CD14-positive monocyte (primary cell): ENCODE measurements around the gene BNC2. TPM values are rescaled to one million over a fixed set of nuclear protein-coding genes. Genes with fewer than 3 reads are reported as not detected.

Source experiments
- DNase-seq, 3 donors: peaks; one replicate each; pipeline ENCODE4 v3.0.0-alpha.2; 2011 to 2022
- H2AFZ ChIP-seq: 2 replicates; pipeline ENCODE4 v1.6.0; 2012; ENCODE audit warnings: mild to moderate bottlenecking, low read depth, low read length, inconsistent platforms; ENCODE audit not compliant: insufficient read depth, poor library complexity, severe bottlenecking
- H3K27ac ChIP-seq, 2 donors: 1 replicate in 1 of 2; 2 replicates in 1 of 2; pipeline ENCODE4 v1.5.1; 2012 to 2013; ENCODE audit warnings: low read length in 2 of 2, control low read depth in 1 of 2, inconsistent platforms in 1 of 2, low read depth in 1 of 2, mild to moderate bottlenecking in 1 of 2
- H3K27me3 ChIP-seq, 2 donors: one replicate each; pipeline versions ENCODE4 v1.6.0 to v1.6.1; 2011 to 2013; ENCODE audit warnings: low read length in 2 of 2; ENCODE audit not compliant: control insufficient read depth in 2 of 2, insufficient read depth in 2 of 2
- H3K36me3 ChIP-seq, 2 donors: replicated peaks in 1 of 2; 1 replicate in 1 of 2; 2 replicates in 1 of 2; pipeline versions ENCODE4 v1.5.1 to v1.6.1; 2012 to 2013; ENCODE audit warnings: low read length in 2 of 2, control low read depth in 1 of 2, inconsistent platforms in 1 of 2, mild to moderate bottlenecking in 1 of 2; ENCODE audit not compliant: insufficient read depth in 2 of 2, control insufficient read depth in 1 of 2
- H3K4me1 ChIP-seq, 2 donors: 1 replicate in 1 of 2; 2 replicates in 1 of 2; pipeline versions ENCODE4 v1.5.1 to v1.6.1; 2012 to 2013; ENCODE audit warnings: low read length in 2 of 2, control low read depth in 1 of 2, inconsistent platforms in 1 of 2, mild to moderate bottlenecking in 1 of 2, moderate library complexity in 1 of 2; ENCODE audit not compliant: insufficient read depth in 2 of 2, control insufficient read depth in 1 of 2
- H3K4me2 ChIP-seq: replicated peaks from 2 replicates; pipeline ENCODE3; 2012; ENCODE audit warnings: low read length, moderate library complexity, mild to moderate bottlenecking; ENCODE audit not compliant: poor library complexity, severe bottlenecking; ENCODE audit errors: extremely low read depth
- H3K4me3 ChIP-seq, 3 experiments: fragments of 200-600 bp in 1 of 3; sonication (generic) in 1 of 3; replicated peaks in 1 of 3; 1 replicate in 2 of 3; 2 replicates in 1 of 3; pipeline ENCODE4 v1.5.1; 2011 to 2013; ENCODE audit warnings: low read length in 3 of 3, mild to moderate bottlenecking in 3 of 3, control low read depth in 2 of 3, low read depth in 2 of 3, inconsistent platforms in 1 of 3, moderate library complexity in 1 of 3
- H3K79me2 ChIP-seq: 2 replicates; pipeline ENCODE4 v1.6.0; 2012; ENCODE audit warnings: mild to moderate bottlenecking, control low read depth, inconsistent platforms, low read length, moderate library complexity; ENCODE audit not compliant: insufficient read depth
- H3K9ac ChIP-seq: 2 replicates; pipeline ENCODE4 v1.6.0; 2017; ENCODE audit warnings: low read length, mild to moderate bottlenecking; ENCODE audit not compliant: insufficient read depth, poor library complexity, severe bottlenecking
- H3K9me3 ChIP-seq, 2 donors: replicated peaks in 1 of 2; 1 replicate in 1 of 2; 2 replicates in 1 of 2; pipeline versions ENCODE4 v1.5.1 to v1.6.1; 2012 to 2013; ENCODE audit warnings: low read length in 2 of 2, control low read depth in 1 of 2; ENCODE audit not compliant: control insufficient read depth in 1 of 2, insufficient read depth in 1 of 2
- H4K20me1 ChIP-seq: 2 replicates; pipeline ENCODE4 v1.6.0; 2012; ENCODE audit warnings: mild to moderate bottlenecking, low read length, control low read depth, moderate library complexity; ENCODE audit not compliant: insufficient read depth
- H3K27ac Mint-ChIP-seq, 7 donors: one replicate each; pipeline ENCODE4 v1.8.0; 2020; ENCODE audit warnings: mild to moderate bottlenecking in 7 of 7, mixed read lengths in 7 of 7, moderate library complexity in 6 of 7, inconsistent platforms in 2 of 7
- H3K27me3 Mint-ChIP-seq, 3 donors: one replicate each; pipeline ENCODE4 v1.8.0; 2021 to 2022; ENCODE audit warnings: low read depth in 3 of 3, mild to moderate bottlenecking in 3 of 3, mixed read lengths in 3 of 3, moderate library complexity in 3 of 3, inconsistent platforms in 1 of 3
- H3K36me3 Mint-ChIP-seq, 2 donors: one replicate each; pipeline ENCODE4 v1.8.0; 2020; ENCODE audit warnings: mixed read lengths in 2 of 2, inconsistent platforms in 1 of 2, mild to moderate bottlenecking in 1 of 2
- H3K4me1 Mint-ChIP-seq: one replicate; pipeline ENCODE4 v1.8.0; 2020; ENCODE audit warnings: mild to moderate bottlenecking, mixed read lengths
- H3K4me3 Mint-ChIP-seq, 2 donors: one replicate each; pipeline ENCODE4 v1.8.0; 2020; ENCODE audit warnings: mild to moderate bottlenecking in 2 of 2, mixed read lengths in 2 of 2, moderate library complexity in 1 of 2
- H3K9me3 Mint-ChIP-seq, 7 donors: one replicate each; pipeline ENCODE4 v1.8.0; 2020 to 2022; ENCODE audit warnings: mixed read lengths in 7 of 7, mild to moderate bottlenecking in 6 of 7, moderate library complexity in 6 of 7, inconsistent platforms in 2 of 7
- WGBS: methylation state at CpG from one replicate; pipeline ENCODE4 v1.1.5; 2013; ENCODE audit warnings: missing lambda C conversion rate; ENCODE audit not compliant: insufficient coverage; 5-methylcytosine and 5-hydroxymethylcytosine counted together
- intact Hi-C, 2 donors: fragments of 100-400 bp; cut with micrococcal nuclease; formaldehyde crosslinking; loops; one replicate each; pipeline versions ENCODE4 v1.15.0 to v1.15.1; 2023
- polyA plus RNA-seq, 3 donors: library from polyadenylated mRNA; depleted of rRNA in 1 of 3; unstranded in 2 of 3; stranded (reverse) in 1 of 3; fragments of 300-500 nt in 2 of 3; fragments of >200 nt in 1 of 3; fragmentation: Illumina TruSeq in 2 of 3; gene quantifications; 1 replicate in 2 of 3; 2 replicates in 1 of 3; pipeline ENCODE4 v1.2.3, GENCODE V29; 2012 to 2021
- TF ChIP-seq, protein P1 (sequence below): fragments of 200-600 bp; IDR thresholded peaks from one replicate; pipeline ENCODE4 v1.8.0; 2022; ENCODE audit warnings: antibody characterized with exemption, mild to moderate bottlenecking

BNC2 gene
- polyA plus RNA-seq, 3 donors, result 0.01 TPM; not detected in 2

DNA sequence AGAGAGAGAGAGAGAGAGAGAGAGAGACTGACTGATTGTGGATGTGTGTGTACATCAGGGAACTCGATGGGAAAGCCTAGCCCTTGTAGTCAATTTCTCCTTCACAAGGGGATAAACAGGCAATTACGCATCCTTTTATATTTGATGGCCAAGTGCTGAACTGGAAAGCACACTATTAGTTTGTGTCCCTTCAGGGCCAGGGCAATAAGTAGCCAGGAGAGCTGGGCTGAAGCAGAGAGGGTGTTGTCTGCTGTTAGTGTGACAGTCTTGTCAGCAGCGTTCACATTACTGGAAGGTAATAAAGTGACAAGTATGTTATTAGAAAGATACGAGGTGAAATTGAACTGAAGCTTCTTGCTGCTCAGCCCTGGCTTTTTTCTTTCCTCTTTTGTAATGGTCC, 457.7 kb downstream of the BNC2 start:
- H4K20me1 ChIP-seq, result no peaks in the 10 kb centered on the region
- Mint-ChIP-seq H3K4me3 (no peak overlapping the region), H3K4me1 (peaks cover 21% of the 10 kb centered on the region), H3K27ac (peak overlapping the region in 6 of 7 donors; percentile 34 to 83 (median 70)), H3K36me3 (no peaks in the 10 kb centered on the region), H3K27me3 (peaks cover 0 to 5% (median 3%) of the 10 kb centered on the region in 3 donors), H3K9me3 (peaks cover 0 to 6% (median 3%) of the 10 kb centered on the region in 7 donors)
- H2AFZ ChIP-seq, result no peak overlapping the region
- no peaks in the 10 kb centered on the region for H3K36me3 ChIP-seq
- peak in 1 of 3 donors; percentile 9 for DNase-seq
- H3K4me1 ChIP-seq, result peaks cover 8 to 17% of the 10 kb centered on the region in 2 donors
- WGBS, result 80% methylated on average over 1 of the region's 4 CpGs
- no peaks in the 10 kb centered on the region for H3K9me3 ChIP-seq
- no peaks in the 10 kb centered on the region for H3K79me2 ChIP-seq
- H3K27ac ChIP-seq, result no peak overlapping the region
- no peaks in the 10 kb centered on the region for H3K27me3 ChIP-seq
- intact Hi-C loops, result loop anchor here in 1 of 2 donors (5.0 kb wide), 1 partner anchor 75 kb away; no protein-coding TSS in a partner anchor
- no peak overlapping the region for H3K4me2 ChIP-seq
- no peak overlapping the region for H3K4me3 ChIP-seq
- no peak overlapping the region for H3K9ac ChIP-seq
- TF ChIP-seq, protein P1, sequence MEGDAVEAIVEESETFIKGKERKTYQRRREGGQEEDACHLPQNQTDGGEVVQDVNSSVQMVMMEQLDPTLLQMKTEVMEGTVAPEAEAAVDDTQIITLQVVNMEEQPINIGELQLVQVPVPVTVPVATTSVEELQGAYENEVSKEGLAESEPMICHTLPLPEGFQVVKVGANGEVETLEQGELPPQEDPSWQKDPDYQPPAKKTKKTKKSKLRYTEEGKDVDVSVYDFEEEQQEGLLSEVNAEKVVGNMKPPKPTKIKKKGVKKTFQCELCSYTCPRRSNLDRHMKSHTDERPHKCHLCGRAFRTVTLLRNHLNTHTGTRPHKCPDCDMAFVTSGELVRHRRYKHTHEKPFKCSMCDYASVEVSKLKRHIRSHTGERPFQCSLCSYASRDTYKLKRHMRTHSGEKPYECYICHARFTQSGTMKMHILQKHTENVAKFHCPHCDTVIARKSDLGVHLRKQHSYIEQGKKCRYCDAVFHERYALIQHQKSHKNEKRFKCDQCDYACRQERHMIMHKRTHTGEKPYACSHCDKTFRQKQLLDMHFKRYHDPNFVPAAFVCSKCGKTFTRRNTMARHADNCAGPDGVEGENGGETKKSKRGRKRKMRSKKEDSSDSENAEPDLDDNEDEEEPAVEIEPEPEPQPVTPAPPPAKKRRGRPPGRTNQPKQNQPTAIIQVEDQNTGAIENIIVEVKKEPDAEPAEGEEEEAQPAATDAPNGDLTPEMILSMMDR, result no peak

DNA sequence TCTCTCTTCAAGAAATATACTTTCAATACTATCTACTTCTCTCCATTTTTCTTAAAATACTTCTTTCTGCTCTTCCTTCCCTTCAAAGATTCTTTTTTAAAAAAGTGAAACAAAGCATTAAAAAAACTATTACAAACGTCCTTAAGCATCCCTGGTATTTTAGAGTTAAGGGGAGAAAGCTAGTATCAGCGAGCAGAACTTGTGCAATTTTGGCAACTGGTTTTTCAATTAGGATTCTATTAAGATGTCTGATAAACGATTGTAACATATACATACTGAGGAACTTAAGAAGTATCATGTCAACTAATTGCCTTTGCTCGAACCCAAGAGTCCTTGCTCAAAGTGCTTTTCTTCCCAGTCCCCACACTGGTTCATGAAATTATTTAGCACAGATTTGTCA, 459.2 kb downstream of the BNC2 start:
- TF ChIP-seq, protein P1, result no peak
- H3K79me2 ChIP-seq, result no peaks in the 10 kb centered on the region
- no peaks in the 10 kb centered on the region for H3K9me3 ChIP-seq
- Mint-ChIP-seq H3K27ac (no peak overlapping the region), H3K36me3 (no peaks in the 10 kb centered on the region), H3K27me3 (peaks cover 0 to 5% (median 5%) of the 10 kb centered on the region in 3 donors), H3K4me1 (peaks cover 23% of the 10 kb centered on the region), H3K9me3 (peaks cover 0 to 6% (median 3%) of the 10 kb centered on the region in 7 donors), H3K4me3 (no peak overlapping the region)
- no peak overlapping the region for H3K9ac ChIP-seq
- intact Hi-C loops, result loop anchor here in 1 of 2 donors (5.0 kb wide), 1 partner anchor 74 kb away; no protein-coding TSS in a partner anchor
- DNase-seq, result no peak
- 100% methylated on average over 1 of the region's 4 CpGs for WGBS
- H4K20me1 ChIP-seq, result no peaks in the 10 kb centered on the region
- no peak overlapping the region for H3K4me2 ChIP-seq
- no peak overlapping the region for H2AFZ ChIP-seq
- H3K4me3 ChIP-seq, result no peak overlapping the region
- H3K4me1 ChIP-seq, result peaks cover 8 to 17% of the 10 kb centered on the region in 2 donors
- H3K27me3 ChIP-seq, result no peaks in the 10 kb centered on the region
- no peak overlapping the region for H3K27ac ChIP-seq
- no peaks in the 10 kb centered on the region for H3K36me3 ChIP-seq
